Measurements from ENCODE around the gene ADAMTSL3. TPM values are rescaled to one million over a fixed set of nuclear protein-coding genes. Genes with fewer than 3 reads are reported as not detected.

ADAMTSL3 gene
- total RNA-seq, 1 experiment from 2014 or later = 0.05 TPM

DNA sequence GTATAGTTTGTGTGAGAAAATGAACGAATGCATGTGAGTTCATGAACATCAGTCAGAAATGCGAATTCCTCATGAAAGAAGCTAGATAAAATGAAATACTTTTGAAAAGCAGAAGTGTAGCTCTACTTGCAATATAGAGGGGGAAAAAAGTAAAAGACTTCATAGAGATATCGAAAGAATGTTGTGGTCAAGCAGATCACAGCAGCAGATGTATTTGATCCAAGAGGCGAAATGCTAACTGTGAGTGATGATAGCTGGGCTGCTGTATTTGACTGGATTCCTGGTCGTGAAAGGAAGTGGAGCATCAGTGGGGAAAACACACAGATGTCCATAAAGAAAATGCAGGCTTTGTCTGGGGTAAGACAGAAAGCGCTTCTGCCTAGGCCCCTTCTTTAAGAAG is 112.4 kb downstream of the ADAMTSL3 start:
- H3K9ac ChIP-seq (ENCODE audit: low read length) = no peak overlapping the region
- ATAC-seq = no peak
- no peak for DNase-seq (ENCODE audit: low read depth, low spot score)
- no peak overlapping the region for H2AFZ ChIP-seq (ENCODE audit: low read depth, low read length, poor library complexity, severe bottlenecking)
- no peaks in the 10 kb centered on the region for H4K20me1 ChIP-seq (ENCODE audit: insufficient read depth)
- H3K36me3 ChIP-seq (ENCODE audit: control insufficient read depth in 1 of 2, insufficient read depth in 2 of 2, low read length in 2 of 2) = no peaks in the 10 kb centered on the region
- no peaks in the 10 kb centered on the region for H3K9me2 ChIP-seq (ENCODE audit: insufficient read depth)
- no TSS peak for BruUV-seq (replicated peaks)
- H3K4me2 ChIP-seq (ENCODE audit: low read length) = no peak overlapping the region
- H3K27ac ChIP-seq (ENCODE audit: low read depth, low read length) = no peak overlapping the region
- POLR2A ChIA-PET = no interaction called here
- H3K79me2 ChIP-seq (ENCODE audit: insufficient read depth, low read length) = no peaks in the 10 kb centered on the region
- TF ChIP-seq REST (IDR thresholded peaks at IDR 0.05; ENCODE audit: low read depth) = no peak
- no peak for TF ChIP-seq SRF (IDR thresholded peaks at IDR 0.05; ENCODE audit: low read depth)
- H3K27me3 ChIP-seq (ENCODE audit: insufficient read depth, low read length) = no peaks in the 10 kb centered on the region; the same call in 1 of the 2 replicates
- intact Hi-C loops (cut with micrococcal nuclease) = no loop called here
- H3K4me1 ChIP-seq (ENCODE audit: control insufficient read depth in 1 of 2, insufficient read depth in 2 of 2, low read length in 2 of 2) = no peaks in the 10 kb centered on the region
- RAD21 ChIA-PET (ENCODE audit: low non-redundant PET in 1 of 2, low total read pairs in 2 of 2, uncharacterized antibody in 2 of 2, unreplicated experiment in 2 of 2) = no interaction called here
- H3K4me3 ChIP-seq (replicated peaks in 1 of 2; ENCODE audit: low read depth in 1 of 2, low read length in 2 of 2) = no peak overlapping the region
- H3K9me3 ChIP-seq (ENCODE audit: control insufficient read depth in 1 of 2, insufficient read depth in 1 of 2, low read depth in 1 of 2, low read length in 2 of 2) = no peaks in the 10 kb centered on the region
- CTCF ChIA-PET = interaction anchor here (0.9 kb wide), 1 partner anchor 327 kb away, joined by 3 read pairs; no protein-coding TSS in a partner anchor

DNA sequence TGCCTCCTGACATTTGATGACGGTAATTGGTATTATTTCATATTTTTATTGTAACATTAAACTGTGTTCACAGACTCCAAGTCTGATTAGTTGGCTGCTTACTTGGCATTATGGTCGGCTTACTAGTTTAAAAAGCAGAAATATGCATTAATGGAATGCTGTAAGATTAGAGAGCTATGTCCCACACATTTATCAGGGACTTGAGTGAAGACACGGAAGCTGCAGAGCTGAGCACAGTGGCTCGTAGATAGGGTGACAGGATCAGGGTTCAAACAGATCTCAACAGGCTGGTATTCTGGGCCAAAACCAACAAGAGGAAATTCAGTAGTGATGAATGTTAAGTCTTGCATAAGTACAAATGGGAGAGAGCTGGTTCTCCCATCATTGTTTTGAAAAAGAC is 113.8 kb downstream of the ADAMTSL3 start:
- Histone ChIP-seq H4K20me1 (ENCODE audit: insufficient read depth) (no peaks in the 10 kb centered on the region), H3K36me3 (ENCODE audit: control insufficient read depth in 1 of 2, insufficient read depth in 2 of 2, low read length in 2 of 2) (no peaks in the 10 kb centered on the region), H3K4me3 (replicated peaks in 1 of 2; ENCODE audit: low read depth in 1 of 2, low read length in 2 of 2) (no peak overlapping the region), H3K9me2 (ENCODE audit: insufficient read depth) (no peaks in the 10 kb centered on the region), H3K4me1 (ENCODE audit: control insufficient read depth in 1 of 2, insufficient read depth in 2 of 2, low read length in 2 of 2) (no peaks in the 10 kb centered on the region), H3K4me2 (ENCODE audit: low read length) (no peak overlapping the region), H3K9me3 (ENCODE audit: control insufficient read depth in 1 of 2, insufficient read depth in 1 of 2, low read depth in 1 of 2, low read length in 2 of 2) (no peaks in the 10 kb centered on the region), H3K79me2 (ENCODE audit: insufficient read depth, low read length) (no peaks in the 10 kb centered on the region), H2AFZ (ENCODE audit: low read depth, low read length, poor library complexity, severe bottlenecking) (no peak overlapping the region), H3K27ac (ENCODE audit: low read depth, low read length) (no peak overlapping the region), H3K9ac (ENCODE audit: low read length) (no peak overlapping the region), H3K27me3 (ENCODE audit: insufficient read depth, low read length) (no peaks in the 10 kb centered on the region; the same call in 1 of the 2 replicates)
- no TSS peak for BruUV-seq (replicated peaks)
- intact Hi-C loops (cut with micrococcal nuclease) = no loop called here
- ChIA-PET RAD21 (ENCODE audit: low non-redundant PET in 1 of 2, low total read pairs in 2 of 2, uncharacterized antibody in 2 of 2, unreplicated experiment in 2 of 2) (no interaction called here), POLR2A (no interaction called here), CTCF (no interaction called here)
- ATAC-seq = no peak
- DNase-seq (ENCODE audit: low read depth, low spot score) = no peak
- no peak for TF ChIP-seq CEBPB (IDR thresholded peaks at IDR 0.05; ENCODE audit: low read depth)
- TF ChIP-seq TCF7L2 (IDR thresholded peaks at IDR 0.05; ENCODE audit: borderline replicate concordance, extremely low read depth, insufficient read depth, insufficient read length) = no peak
- no peak for TF ChIP-seq SRF (IDR thresholded peaks at IDR 0.05; ENCODE audit: low read depth)
- no peak for TF ChIP-seq YY1 (IDR thresholded peaks at IDR 0.05; ENCODE audit: extremely low read depth, insufficient replicate concordance, low read depth, low read length)
- no peak for TF ChIP-seq ELF1 (IDR thresholded peaks at IDR 0.05; ENCODE audit: borderline replicate concordance, low read depth)
- no peak for TF ChIP-seq REST (IDR thresholded peaks at IDR 0.05; ENCODE audit: low read depth)
- TF ChIP-seq, protein P1, sequence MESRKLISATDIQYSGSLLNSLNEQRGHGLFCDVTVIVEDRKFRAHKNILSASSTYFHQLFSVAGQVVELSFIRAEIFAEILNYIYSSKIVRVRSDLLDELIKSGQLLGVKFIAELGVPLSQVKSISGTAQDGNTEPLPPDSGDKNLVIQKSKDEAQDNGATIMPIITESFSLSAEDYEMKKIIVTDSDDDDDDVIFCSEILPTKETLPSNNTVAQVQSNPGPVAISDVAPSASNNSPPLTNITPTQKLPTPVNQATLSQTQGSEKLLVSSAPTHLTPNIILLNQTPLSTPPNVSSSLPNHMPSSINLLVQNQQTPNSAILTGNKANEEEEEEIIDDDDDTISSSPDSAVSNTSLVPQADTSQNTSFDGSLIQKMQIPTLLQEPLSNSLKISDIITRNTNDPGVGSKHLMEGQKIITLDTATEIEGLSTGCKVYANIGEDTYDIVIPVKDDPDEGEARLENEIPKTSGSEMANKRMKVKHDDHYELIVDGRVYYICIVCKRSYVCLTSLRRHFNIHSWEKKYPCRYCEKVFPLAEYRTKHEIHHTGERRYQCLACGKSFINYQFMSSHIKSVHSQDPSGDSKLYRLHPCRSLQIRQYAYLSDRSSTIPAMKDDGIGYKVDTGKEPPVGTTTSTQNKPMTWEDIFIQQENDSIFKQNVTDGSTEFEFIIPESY (IDR thresholded peaks at IDR 0.05; ENCODE audit: extremely low read depth, insufficient replicate concordance, low read length) = no peak
- no peak for TF ChIP-seq EZH2phosphoT487 (IDR thresholded peaks at IDR 0.05; ENCODE audit: borderline replicate concordance)
- TF ChIP-seq POLR2AphosphoS5 (IDR thresholded peaks at IDR 0.05; ENCODE audit: low read depth, low read length) = no peak

Data from HCT116 (cell line).